ENCODE measurements around the gene OR2F2.

The OR2F2 gene

GRCh38 chr7:143913945-143914615, 21.0 kb upstream of the OR2F2 start:
- DNase-seq (ENCODE audit: extremely low spot score, insufficient read length, low read depth) (no peak), FAIRE-seq (no peak)

- FAIRE-seq (no peak), DNase-seq (ENCODE audit: extremely low spot score, insufficient read length, low read depth) (no peak)
Measured at GRCh38 chr7:143914938-143915652, 19.9 kb upstream of the OR2F2 start.

GRCh38 chr7:143924851-143925250, 10.2 kb upstream of the OR2F2 start:
- FAIRE-seq (no peak), DNase-seq (ENCODE audit: extremely low spot score, insufficient read length, low read depth) (no peak)

DNA sequence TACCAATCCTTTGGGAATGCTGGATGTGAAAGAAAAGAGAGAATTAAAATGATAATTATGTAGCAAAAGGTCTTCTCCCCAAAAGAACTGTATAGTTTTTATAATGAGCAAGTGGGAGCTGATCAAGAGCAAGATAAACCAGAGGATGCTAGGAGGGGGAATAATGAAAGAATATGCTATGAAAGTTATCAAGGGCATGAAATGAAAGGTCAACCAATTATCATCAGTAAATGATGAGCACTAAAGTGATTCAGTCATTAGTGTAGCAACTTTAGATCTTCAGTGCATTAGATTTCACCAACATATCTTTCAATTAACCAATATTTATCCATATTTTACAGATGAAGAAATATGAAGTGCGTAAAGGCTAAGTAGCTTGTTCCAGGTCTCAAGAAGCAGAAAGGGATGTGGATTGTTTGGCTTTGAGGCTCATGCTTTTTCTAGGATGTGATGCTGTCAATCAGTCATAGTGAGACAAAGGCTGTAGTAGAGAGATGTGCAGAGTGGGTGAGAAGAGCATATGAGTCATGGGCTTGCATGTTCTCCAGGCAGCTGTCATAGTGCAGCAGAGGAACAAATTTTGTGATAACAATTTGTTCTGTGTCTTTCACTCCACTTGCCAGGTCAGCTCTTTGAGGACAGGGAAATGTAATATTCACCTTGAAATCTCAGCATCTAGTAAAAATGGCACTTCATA, 5.7 kb upstream of the OR2F2 start:
- DNase-seq (ENCODE audit: extremely low spot score, insufficient read length, low read depth) (no peak), FAIRE-seq (no peak)

DNA sequence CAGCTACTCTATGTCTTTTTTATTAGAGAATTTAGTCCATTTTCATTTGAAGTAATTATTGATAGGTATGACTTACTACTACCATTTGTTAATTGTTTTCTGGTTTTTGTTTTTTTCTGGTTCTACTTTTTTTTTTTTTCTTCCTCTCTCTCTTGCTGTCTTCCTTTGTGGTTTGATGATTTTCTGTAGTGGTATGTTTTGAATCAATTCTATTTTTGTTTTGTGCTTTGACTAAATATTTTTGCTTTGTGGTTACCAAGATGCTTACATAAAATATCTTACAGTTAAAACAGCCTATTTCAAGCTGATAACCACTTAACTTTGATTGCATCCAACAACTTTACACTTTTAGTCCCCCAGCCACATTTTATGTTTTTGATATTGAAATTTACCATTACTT, 3.3 kb upstream of the OR2F2 start:
- DNase-seq (ENCODE audit: extremely low spot score, insufficient read length, low read depth) (no peak), FAIRE-seq (no peak)

GRCh38 chr7:143936087-143937009, 1.3 kb downstream of the OR2F2 start:
- FAIRE-seq, result no peak
- no peak for DNase-seq (ENCODE audit: extremely low spot score, insufficient read length, low read depth)

GRCh38 chr7:143938379-143939243, 3.6 kb downstream of the OR2F2 start:
- FAIRE-seq, result no peak
- DNase-seq (ENCODE audit: extremely low spot score, insufficient read length, low read depth), result no peak

GRCh38 chr7:143945423-143945822, 10.4 kb downstream of the OR2F2 start:
- DNase-seq (ENCODE audit: extremely low spot score, insufficient read length, low read depth) (no peak), FAIRE-seq (no peak)

DNA sequence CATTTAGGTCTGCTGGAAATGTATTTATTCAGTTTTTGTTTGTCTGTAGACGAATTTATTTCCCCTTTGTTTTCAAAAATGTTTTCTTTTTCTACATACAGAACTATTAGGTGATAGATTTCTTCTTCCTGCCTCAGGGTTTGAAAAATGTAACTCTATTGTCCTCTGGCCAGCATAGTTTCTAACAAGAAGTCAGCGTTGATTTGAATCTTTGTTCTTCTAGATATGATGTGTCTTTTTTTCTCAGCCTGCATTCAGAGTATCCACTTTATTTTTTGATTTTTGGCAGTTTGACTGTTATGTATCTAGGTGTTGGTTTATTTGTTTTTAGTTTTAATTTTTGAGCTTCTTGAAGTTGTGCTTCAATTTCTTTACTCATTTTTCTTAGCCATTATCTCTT, 12.1 kb downstream of the OR2F2 start:
- DNase-seq (ENCODE audit: extremely low spot score, insufficient read length, low read depth) (no peak), FAIRE-seq (no peak)

DNA sequence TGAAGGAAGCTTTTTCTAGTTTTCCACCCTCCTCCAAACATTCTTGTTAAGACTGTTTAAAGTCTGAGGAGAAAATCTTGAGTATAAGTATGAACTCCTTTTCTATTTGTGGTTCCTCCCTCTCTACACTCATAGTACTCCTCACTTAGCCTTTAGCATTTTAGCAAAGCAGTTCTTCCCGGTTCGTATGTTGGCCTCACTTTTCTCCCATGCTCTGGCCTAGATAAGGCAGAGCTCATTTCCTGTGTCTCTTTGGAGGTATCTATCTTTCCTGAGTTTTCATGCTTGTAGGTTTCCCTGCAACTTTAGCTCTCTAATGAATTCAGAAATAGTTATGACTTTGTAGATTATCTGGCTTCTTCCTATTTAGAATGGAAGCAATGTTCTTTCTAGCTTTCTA, 13.7 kb downstream of the OR2F2 start:
- FAIRE-seq (no peak), DNase-seq (ENCODE audit: extremely low spot score, insufficient read length, low read depth) (no peak)

DNA sequence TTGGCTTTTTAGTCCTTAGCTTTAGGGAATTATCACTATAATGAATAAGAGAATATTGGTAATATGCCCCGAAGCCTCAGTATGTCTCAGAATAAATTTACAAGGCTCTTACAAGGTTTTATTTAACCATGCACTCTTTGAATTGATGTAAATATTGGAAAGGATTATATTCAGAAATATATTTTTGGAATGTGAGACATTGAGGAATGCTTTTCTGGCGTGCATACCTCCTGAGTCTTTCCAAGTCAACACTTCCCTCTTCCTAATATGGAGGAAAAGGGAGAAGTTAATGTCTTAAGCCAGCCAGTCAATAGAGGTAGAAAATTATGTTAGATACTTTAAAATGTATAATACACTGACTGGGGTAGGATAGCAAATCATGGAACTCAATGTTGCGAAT, 18.4 kb downstream of the OR2F2 start:
- DNase-seq (ENCODE audit: extremely low spot score, insufficient read length, low read depth), result no peak
- no peak for FAIRE-seq

DNA sequence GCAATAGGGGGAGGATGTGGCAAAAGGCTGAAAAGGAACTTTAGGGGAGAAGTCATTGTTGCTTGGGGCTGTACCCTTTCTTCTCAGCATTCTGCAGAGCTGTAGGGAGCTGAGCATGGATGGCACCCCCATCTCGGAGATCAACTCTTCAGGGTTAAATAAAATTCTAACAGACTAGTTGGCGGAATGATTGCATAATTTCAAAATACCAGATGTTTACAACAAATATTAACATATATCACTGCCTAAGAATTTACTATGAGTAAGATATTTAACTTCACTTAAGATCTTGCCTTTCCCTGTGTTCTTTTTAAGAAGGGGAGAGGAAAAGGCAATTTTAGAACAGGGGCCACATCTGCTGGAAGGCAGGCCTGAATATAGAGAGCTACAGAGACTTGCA, 19.1 kb downstream of the OR2F2 start:
- no peak for FAIRE-seq

GRCh38 chr7:143954544-143954943, 19.5 kb downstream of the OR2F2 start, which contains the start of gene OR2F1:
TSS of gene OR2F1 (plus strand) at chr7:143954844. CDS start at chr7:143959971, 5,127 bp downstream.
- no peak for FAIRE-seq
- DNase-seq (ENCODE audit: extremely low spot score, insufficient read length, low read depth), result no peak

More for the DNA sequence above, 19.1 kb downstream of the OR2F2 start:
- no peak for DNase-seq (ENCODE audit: extremely low spot score, insufficient read length, low read depth)

DNA sequence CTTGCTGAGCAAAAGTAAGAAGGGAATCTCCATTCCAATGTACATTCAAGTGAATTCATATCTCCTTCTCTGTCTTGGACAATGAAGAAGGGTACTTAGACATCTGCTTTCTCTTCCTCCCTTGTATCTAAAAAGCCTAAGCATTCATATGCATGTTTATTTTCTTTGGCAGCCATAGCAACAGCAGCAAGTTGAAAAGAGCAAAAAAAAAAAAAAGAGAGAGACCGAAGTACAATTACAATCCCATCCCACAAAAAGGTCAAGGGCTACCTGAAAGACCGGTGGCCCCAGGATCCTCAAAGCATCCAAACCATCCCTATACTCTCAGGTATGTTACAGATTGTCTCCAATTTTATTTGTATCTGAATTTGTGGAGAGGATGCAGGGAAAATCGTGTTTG, 23.7 kb downstream of the OR2F2 start:
- DNase-seq (ENCODE audit: extremely low spot score, insufficient read length, low read depth), result no peak
- no peak for FAIRE-seq

GRCh38 chr7:143960813-143961610, 26.0 kb downstream of the OR2F2 start:
- no peak for DNase-seq (ENCODE audit: extremely low spot score, insufficient read length, low read depth)
- FAIRE-seq, result no peak

DNA sequence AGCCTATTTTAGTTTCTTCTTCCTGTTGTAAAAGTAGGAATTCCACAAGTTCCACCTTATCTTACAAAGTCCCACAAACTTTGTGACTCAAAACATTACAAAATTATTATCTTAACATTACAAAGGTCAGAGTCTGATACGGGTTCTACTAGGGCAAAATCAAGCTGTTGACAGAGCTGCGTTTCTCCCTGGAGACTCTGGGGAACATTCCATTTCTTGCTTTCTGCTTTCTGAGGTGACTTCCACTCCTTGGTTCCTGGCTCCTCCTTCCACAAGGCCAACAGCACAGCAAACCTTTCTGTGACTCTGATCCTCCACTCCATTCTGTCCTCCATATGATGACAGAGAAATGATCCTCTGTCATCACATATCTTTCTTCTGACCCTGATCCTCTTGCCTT, 30.2 kb downstream of the OR2F2 start:
- DNase-seq (ENCODE audit: extremely low spot score, insufficient read length, low read depth) (no peak), FAIRE-seq (no peak)

- DNase-seq (ENCODE audit: extremely low spot score, insufficient read length, low read depth) (no peak), FAIRE-seq (no peak)
Measured at GRCh38 chr7:143967398-143967797, 32.4 kb downstream of the OR2F2 start.

DNA sequence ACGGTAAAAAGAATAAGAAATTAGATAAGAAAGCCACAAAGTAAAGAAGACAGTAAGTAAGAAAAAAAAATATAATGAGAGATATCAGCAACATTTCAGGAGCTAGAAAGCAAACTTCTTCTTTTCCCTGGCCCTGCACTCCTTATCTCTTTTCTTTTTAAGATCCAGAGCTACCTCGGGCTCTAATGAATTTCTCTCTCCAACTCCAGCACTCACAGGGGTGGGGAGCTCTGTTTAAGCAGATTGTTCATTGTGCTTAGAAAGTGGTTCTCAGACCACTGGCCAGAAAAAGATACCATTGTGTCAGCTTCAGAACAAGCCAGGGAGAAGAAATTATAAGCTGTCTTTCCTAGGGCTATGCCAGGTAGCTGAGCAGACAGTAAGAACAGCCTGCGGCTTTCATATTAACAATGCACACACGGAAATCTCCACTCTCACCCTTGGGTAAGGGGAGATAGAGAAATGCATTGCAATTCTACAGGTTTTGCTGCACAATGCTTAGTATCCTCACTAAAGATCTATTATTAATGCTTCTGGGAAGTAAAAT, 38.9 kb downstream of the OR2F2 start:
- DNase-seq (ENCODE audit: extremely low spot score, insufficient read length, low read depth), result no peak
- no peak for FAIRE-seq
